ENCODE results near the gene ARHGAP31.

- TF ChIP-seq CTCF (conservative IDR thresholded peaks at IDR 0.05; ENCODE audit: low read depth, low read length) (no peak), EZH2 (IDR thresholded peaks at IDR 0.05; ENCODE audit: borderline replicate concordance, low read depth, low read length, poor library complexity, severe bottlenecking) (no peak)
These were observed 70.2 kb downstream of the ARHGAP31 start for GRCh38 chr3:119364401-119364800.
